Hematopoietic multipotent progenitor cell treated with erythropoietin and hydrocortisone succinate and interleukin-3 and kit ligand, for 6 days (in vitro differentiated cells): ENCODE data around the gene SUPT3H.

ENCODE experiments used
- DNase-seq: peaks from one replicate; pipeline ENCODE4 v3.0.0-alpha.2; 2015

Gene SUPT3H

GRCh38 chr6:44779130-44779826, 598.5 kb downstream of the SUPT3H start:
- DNase-seq: no peak
